Measurements from ENCODE around the gene ERMAP.

GRCh38 chr1:42889264-42889663 lies 72.3 kb downstream of the ERMAP start:
- TF ChIP-seq POLR2AphosphoS5 (IDR thresholded peaks at IDR 0.05; ENCODE audit: low read depth, low read length) (no peak), CTCF (IDR thresholded peaks at IDR 0.05; ENCODE audit: control extremely low read depth in 1 of 3, insufficient read depth in 1 of 3, low read depth in 1 of 3, low read length in 3 of 3) (no peak), TCF12 (IDR thresholded peaks at IDR 0.05; ENCODE audit: low read depth, low read length) (no peak), ASH2L (IDR thresholded peaks at IDR 0.05; ENCODE audit: low read length) (no peak), EZH2 (IDR thresholded peaks at IDR 0.05; ENCODE audit: low read depth, low read length, severe bottlenecking) (no peak), RAD21 (IDR thresholded peaks at IDR 0.05 in 1 of 2, conservative IDR thresholded peaks at IDR 0.05 in 1 of 2; ENCODE audit: low read depth in 2 of 2, low read length in 2 of 2) (no peak), HDAC6 (IDR thresholded peaks at IDR 0.05; ENCODE audit: low read depth, low read length) (no peak), EGR1 (IDR thresholded peaks at IDR 0.05; ENCODE audit: borderline replicate concordance, low read depth, low read length) (no peak), POLR2A (IDR thresholded peaks at IDR 0.05; ENCODE audit: control extremely low read depth in 1 of 2, low read depth in 2 of 2, low read length in 2 of 2) (no peak), EP300 (IDR thresholded peaks at IDR 0.05; ENCODE audit: borderline replicate concordance in 1 of 2, low read depth in 2 of 2, low read length in 2 of 2) (no peak), GABPA (IDR thresholded peaks at IDR 0.05; ENCODE audit: borderline replicate concordance, insufficient read depth, low read length) (no peak), RFX5 (IDR thresholded peaks at IDR 0.05; ENCODE audit: borderline replicate concordance, low read depth, low read length) (no peak)

All from H1 (cell line).